ENCODE data around the gene NXF3.

The NXF3 gene

DNA sequence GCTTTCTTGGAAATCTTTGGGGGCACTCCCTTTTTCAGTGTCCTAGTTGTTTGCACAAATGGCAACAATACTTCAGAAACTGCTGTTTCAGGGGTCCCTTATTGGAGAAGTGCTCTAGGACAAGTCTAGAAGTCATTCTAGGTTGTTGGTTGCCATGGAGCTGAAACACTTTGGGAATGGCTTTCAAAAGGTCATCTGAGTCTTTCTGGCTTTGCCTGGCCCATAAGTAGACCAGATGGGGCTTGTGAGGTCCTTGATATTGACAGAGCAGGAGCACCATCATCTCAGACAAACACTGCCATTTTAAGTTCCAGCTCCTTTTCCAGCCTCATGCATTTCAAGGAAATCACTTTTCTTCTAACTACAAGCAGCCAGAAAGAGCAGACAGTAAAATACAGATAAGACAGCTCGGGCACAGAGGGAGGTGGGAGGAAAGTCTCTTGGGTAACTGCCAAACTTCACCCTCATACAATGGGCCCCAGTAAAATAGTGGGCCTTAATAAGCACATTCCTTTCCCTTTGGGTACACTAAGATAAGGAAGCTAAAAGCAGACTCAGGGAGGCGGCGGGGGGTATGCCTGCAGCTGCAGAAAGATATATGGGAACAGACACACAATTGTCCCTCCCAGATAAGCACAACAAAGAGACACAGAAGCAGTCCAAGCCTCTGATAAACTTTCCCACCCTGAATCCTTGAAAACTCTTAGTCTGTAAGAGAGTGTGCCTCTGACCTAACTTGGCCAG lies 8.5 kb upstream of the NXF3 start:
- no peaks in the 10 kb centered on the region for H3K9me3 ChIP-seq (ENCODE audit: low read length)
- H3K4me2 ChIP-seq (ENCODE audit: low read length): no peak overlapping the region
- no peak overlapping the region for H3K9ac ChIP-seq (ENCODE audit: low read length)
- no peaks in the 10 kb centered on the region for H3K36me3 ChIP-seq (ENCODE audit: insufficient read depth, low read length)
- no peaks in the 10 kb centered on the region for H3K4me1 ChIP-seq (ENCODE audit: insufficient read depth, low read length, severe bottlenecking)
- no peak overlapping the region for H3K27ac ChIP-seq (ENCODE audit: low read depth, low read length, poor library complexity, severe bottlenecking)
- H3K27me3 ChIP-seq (ENCODE audit: insufficient read depth, low read length): no peaks in the 10 kb centered on the region
- no peak overlapping the region for H3K4me3 ChIP-seq (ENCODE audit: low read depth, low read length, poor library complexity, severe bottlenecking)
- no peak overlapping the region for H2AFZ ChIP-seq (ENCODE audit: low read length)
- H3F3A ChIP-seq (ENCODE audit: insufficient read depth, low read length): no peaks in the 10 kb centered on the region
- no peaks in the 10 kb centered on the region for H4K20me1 ChIP-seq (ENCODE audit: insufficient read depth, low read length)
- no peak for TF ChIP-seq EZH2 (IDR thresholded peaks at IDR 0.05; ENCODE audit: borderline replicate concordance, low read length)
- TF ChIP-seq, protein P1, sequence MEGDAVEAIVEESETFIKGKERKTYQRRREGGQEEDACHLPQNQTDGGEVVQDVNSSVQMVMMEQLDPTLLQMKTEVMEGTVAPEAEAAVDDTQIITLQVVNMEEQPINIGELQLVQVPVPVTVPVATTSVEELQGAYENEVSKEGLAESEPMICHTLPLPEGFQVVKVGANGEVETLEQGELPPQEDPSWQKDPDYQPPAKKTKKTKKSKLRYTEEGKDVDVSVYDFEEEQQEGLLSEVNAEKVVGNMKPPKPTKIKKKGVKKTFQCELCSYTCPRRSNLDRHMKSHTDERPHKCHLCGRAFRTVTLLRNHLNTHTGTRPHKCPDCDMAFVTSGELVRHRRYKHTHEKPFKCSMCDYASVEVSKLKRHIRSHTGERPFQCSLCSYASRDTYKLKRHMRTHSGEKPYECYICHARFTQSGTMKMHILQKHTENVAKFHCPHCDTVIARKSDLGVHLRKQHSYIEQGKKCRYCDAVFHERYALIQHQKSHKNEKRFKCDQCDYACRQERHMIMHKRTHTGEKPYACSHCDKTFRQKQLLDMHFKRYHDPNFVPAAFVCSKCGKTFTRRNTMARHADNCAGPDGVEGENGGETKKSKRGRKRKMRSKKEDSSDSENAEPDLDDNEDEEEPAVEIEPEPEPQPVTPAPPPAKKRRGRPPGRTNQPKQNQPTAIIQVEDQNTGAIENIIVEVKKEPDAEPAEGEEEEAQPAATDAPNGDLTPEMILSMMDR (IDR thresholded peaks at IDR 0.05; ENCODE audit: low read length): no peak
- H3K79me2 ChIP-seq (ENCODE audit: insufficient read depth, low read length): no peaks in the 10 kb centered on the region
- no peaks in the 10 kb centered on the region for H3K9me2 ChIP-seq (ENCODE audit: low read depth, low read length)

DNA sequence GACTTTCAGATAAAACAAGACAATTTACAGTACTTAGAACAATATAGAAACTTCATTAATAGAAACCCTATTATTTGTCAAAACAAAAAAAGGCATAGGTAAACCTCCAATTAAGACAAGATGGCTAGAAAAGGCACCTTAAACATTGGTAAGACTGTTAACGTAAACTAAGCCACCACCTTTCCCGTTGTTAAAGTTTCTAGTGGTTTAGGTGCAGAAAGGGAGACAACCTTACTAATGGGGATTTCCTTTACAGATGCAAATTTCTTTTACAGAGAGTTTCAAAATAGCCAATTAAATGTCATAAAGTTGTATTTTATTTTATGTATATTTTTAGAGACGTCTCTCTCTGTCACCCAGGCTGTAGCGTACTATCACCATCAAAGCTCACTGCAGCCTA lies 7.5 kb upstream of the NXF3 start:
- no peaks in the 10 kb centered on the region for H4K20me1 ChIP-seq (ENCODE audit: insufficient read depth, low read length)
- no peak overlapping the region for H3K9ac ChIP-seq (ENCODE audit: low read length)
- no peak overlapping the region for H3K27ac ChIP-seq (ENCODE audit: low read depth, low read length, poor library complexity, severe bottlenecking)
- no peaks in the 10 kb centered on the region for H3K9me2 ChIP-seq (ENCODE audit: low read depth, low read length)
- H3K4me3 ChIP-seq (ENCODE audit: low read depth, low read length, poor library complexity, severe bottlenecking): no peak overlapping the region
- H3K79me2 ChIP-seq (ENCODE audit: insufficient read depth, low read length): no peaks in the 10 kb centered on the region
- no peaks in the 10 kb centered on the region for H3K9me3 ChIP-seq (ENCODE audit: low read length)
- no peak overlapping the region for H2AFZ ChIP-seq (ENCODE audit: low read length)
- H3K4me1 ChIP-seq (ENCODE audit: insufficient read depth, low read length, severe bottlenecking): no peaks in the 10 kb centered on the region
- H3K36me3 ChIP-seq (ENCODE audit: insufficient read depth, low read length): no peaks in the 10 kb centered on the region
- H3K27me3 ChIP-seq (ENCODE audit: insufficient read depth, low read length): no peaks in the 10 kb centered on the region
- TF ChIP-seq, protein P1 (IDR thresholded peaks at IDR 0.05; ENCODE audit: low read length): no peak
- no peak for TF ChIP-seq EZH2 (IDR thresholded peaks at IDR 0.05; ENCODE audit: borderline replicate concordance, low read length)
- no peak overlapping the region for H3K4me2 ChIP-seq (ENCODE audit: low read length)
- no peaks in the 10 kb centered on the region for H3F3A ChIP-seq (ENCODE audit: insufficient read depth, low read length)

DNA sequence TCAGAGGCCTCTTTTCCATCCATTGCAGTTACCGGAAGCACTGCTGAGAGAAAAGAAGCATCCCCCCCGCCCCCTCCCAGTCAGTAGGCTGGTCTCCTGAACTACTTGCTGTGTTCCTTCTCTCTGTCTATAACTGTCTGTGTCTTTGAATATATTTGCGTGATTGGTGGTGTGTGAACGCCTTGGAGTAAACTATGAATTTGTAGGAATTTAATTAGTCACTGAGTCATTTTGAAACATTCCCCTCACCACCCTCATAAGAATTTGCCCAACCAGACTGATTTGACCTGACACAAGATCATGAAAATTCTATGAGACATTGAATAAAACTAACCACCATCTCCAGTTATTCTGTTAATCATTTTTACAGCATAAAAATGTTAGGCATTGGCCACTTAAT lies 6.7 kb upstream of the NXF3 start:
- Histone ChIP-seq H2AFZ (ENCODE audit: low read length) (no peak overlapping the region), H3K4me2 (ENCODE audit: low read length) (no peak overlapping the region), H3K4me3 (ENCODE audit: low read depth, low read length, poor library complexity, severe bottlenecking) (no peak overlapping the region), H3K79me2 (ENCODE audit: insufficient read depth, low read length) (no peaks in the 10 kb centered on the region), H3K27me3 (ENCODE audit: insufficient read depth, low read length) (no peaks in the 10 kb centered on the region), H4K20me1 (ENCODE audit: insufficient read depth, low read length) (no peaks in the 10 kb centered on the region), H3K9me2 (ENCODE audit: low read depth, low read length) (no peaks in the 10 kb centered on the region), H3K9me3 (ENCODE audit: low read length) (no peaks in the 10 kb centered on the region), H3K27ac (ENCODE audit: low read depth, low read length, poor library complexity, severe bottlenecking) (no peak overlapping the region), H3F3A (ENCODE audit: insufficient read depth, low read length) (no peaks in the 10 kb centered on the region), H3K36me3 (ENCODE audit: insufficient read depth, low read length) (no peaks in the 10 kb centered on the region), H3K4me1 (ENCODE audit: insufficient read depth, low read length, severe bottlenecking) (no peaks in the 10 kb centered on the region), H3K9ac (ENCODE audit: low read length) (no peak overlapping the region)
- TF ChIP-seq, protein P1 (IDR thresholded peaks at IDR 0.05; ENCODE audit: low read length): no peak
- no peak for TF ChIP-seq EZH2 (IDR thresholded peaks at IDR 0.05; ENCODE audit: borderline replicate concordance, low read length)
